ENCODE results near the gene CTIF.

Gene CTIF

DNA sequence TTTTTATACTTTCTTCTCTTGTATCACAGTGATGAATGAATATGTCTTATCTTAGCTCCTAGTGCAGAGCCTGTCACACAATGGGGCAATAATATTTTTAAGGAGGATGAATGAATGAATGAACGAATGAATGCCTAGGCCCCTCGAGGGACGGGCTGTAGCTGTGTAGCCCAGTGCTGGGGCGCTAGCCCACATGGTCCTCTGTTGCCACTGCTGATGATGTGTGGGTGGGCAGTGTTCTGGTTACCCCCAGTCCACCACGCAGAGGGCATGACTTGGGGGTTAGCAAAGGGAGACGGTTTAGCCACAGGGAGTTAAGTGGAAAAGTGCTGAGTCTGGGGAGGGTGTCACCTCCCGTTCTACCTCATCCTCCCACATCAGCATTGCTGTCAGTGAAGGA is 277.7 kb downstream of the CTIF start:
- H3K27ac ChIP-seq: no peak overlapping the region
- H3K4me3 ChIP-seq: no peak overlapping the region
- H3K9ac ChIP-seq (ENCODE audit: insufficient read length): no peak overlapping the region
- TF ChIP-seq EZH2 (IDR thresholded peaks at IDR 0.05) (no peak), FOXP2 (optimal IDR thresholded peaks at IDR 0.05; ENCODE audit: control extremely low read depth, extremely low read length, insufficient read depth) (no peak), POLR2AphosphoS5 (IDR thresholded peaks at IDR 0.05; ENCODE audit: borderline replicate concordance, low read depth, low read length) (no peak)
- H3K36me3 ChIP-seq (ENCODE audit: insufficient read depth, low read length): no peaks in the 10 kb centered on the region; the same call in 1 of the 2 replicates
- DNase-seq (ENCODE audit: low read depth, low spot score): no peak
- no peaks in the 10 kb centered on the region for H3K9me3 ChIP-seq (ENCODE audit: low read depth, low read length)

GRCh38 chr18:48817021-48817461 is 278.2 kb downstream of the CTIF start:
- DNase-seq (ENCODE audit: low read depth, low spot score): no peak
- Histone ChIP-seq H3K36me3 (ENCODE audit: insufficient read depth, low read length) (no peaks in the 10 kb centered on the region; the same call in 1 of the 2 replicates), H3K9me3 (ENCODE audit: low read depth, low read length) (no peaks in the 10 kb centered on the region), H3K27ac (no peak overlapping the region), H3K4me3 (no peak overlapping the region), H3K9ac (ENCODE audit: insufficient read length) (no peak overlapping the region)
- TF ChIP-seq EZH2 (IDR thresholded peaks at IDR 0.05): no peak

DNA sequence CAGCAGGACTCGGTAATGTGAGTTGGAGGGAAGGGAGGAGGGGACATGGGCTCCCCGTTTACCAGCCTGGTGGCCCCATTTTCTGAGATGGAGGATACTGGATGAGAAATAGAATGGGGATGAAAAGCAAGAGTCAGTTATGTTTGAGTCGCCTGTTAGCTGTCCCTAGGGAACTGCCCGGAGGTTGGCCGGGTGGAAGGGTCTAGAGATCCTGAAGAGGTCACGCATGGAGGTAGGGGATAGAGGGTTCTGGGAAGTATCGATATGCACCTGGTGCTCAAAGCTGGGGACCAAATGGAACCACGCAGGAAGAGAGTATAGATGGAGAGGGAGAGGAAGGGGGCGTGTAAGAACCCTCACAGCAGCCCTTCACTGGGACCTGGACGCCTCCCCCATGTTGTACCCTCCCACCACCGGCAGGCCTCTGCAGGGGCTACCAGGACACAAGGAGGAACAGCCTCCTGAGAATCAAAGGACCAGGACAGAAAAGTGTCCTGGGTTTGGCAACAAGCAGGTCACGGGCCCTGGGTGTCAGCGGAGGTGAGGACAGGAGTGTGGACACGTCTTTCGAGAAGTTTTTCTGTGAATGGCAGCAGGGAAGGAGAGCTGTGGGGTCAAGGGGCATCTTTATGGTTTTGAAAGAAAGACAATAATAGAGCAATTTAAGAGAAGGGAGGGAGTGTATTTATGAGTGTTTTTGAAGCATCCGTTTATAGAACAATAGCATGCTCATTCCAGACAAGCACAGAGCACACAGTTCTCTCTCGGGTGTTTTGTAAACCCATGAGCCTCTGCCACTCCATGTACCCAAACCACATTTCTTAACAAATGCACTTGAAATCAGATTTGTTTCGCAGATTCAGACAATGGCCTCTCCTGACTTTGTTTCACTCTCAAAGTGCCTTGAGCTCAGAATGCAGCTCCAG is 279.8 kb downstream of the CTIF start:
- Histone ChIP-seq H3K36me3 (ENCODE audit: insufficient read depth, low read length) (peaks cover 3% of the 10 kb centered on the region; the same call in 1 of the 2 replicates), H3K27ac (no peak overlapping the region)

GRCh38 chr18:48819276-48819675 is 280.4 kb downstream of the CTIF start:
- Histone ChIP-seq H3K9ac (ENCODE audit: insufficient read length) (no peak overlapping the region), H3K27ac (no peak overlapping the region), H3K4me3 (no peak overlapping the region), H3K9me3 (ENCODE audit: low read depth, low read length) (no peaks in the 10 kb centered on the region), H3K36me3 (ENCODE audit: insufficient read depth, low read length) (peaks cover 3% of the 10 kb centered on the region; the same call in 1 of the 2 replicates)
- TF ChIP-seq FOXP2 (optimal IDR thresholded peaks at IDR 0.05; ENCODE audit: control extremely low read depth, extremely low read length, insufficient read depth): no peak
- no peak for DNase-seq (ENCODE audit: low read depth, low spot score)

More for the DNA sequence above, 279.8 kb downstream of the CTIF start:
- TF ChIP-seq POLR2AphosphoS5 (IDR thresholded peaks at IDR 0.05; ENCODE audit: borderline replicate concordance, low read depth, low read length): no peak
- TF ChIP-seq FOXP2 (optimal IDR thresholded peaks at IDR 0.05; ENCODE audit: control extremely low read depth, extremely low read length, insufficient read depth): no peak
- no peak for TF ChIP-seq EZH2 (IDR thresholded peaks at IDR 0.05)
- no peaks in the 10 kb centered on the region for H3K9me3 ChIP-seq (ENCODE audit: low read depth, low read length)
- no peak for DNase-seq (ENCODE audit: low read depth, low spot score)
- no peak overlapping the region for H3K9ac ChIP-seq (ENCODE audit: insufficient read length)
- no peak overlapping the region for H3K4me3 ChIP-seq

DNA sequence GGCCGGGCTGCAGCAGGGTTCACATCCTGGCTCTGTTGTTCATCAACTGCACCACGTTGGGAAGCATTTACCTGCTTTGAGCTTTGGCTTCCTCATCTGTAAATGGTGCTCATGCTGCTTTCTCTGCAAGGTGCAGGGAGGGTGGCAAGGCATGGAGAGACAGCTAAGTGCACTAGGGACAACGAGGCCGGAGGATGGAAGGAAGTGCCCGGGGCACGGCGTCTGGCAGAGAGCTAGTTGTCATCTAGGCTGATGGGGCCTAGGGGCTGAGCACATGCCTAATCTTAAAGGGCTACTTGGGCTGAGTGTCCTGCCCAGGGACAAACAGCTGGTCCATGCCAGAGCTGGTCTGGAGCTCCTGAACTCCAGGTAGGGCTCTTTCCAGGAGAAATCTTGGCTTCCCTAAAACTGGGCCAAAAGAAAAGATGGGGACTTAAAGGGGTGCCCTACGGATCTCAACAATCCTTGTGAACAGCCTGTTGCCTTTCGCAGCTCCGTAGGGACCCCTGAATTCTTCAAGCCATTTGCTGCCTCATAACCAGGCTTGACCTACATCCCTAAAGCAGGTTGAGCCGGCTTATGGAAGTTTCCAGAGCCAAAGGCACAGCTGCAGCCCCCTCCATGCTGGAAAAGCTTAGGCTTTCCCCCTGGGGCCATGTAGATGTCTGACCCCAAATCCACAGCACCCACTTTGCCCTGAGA is 281.1 kb downstream of the CTIF start:
- no peak overlapping the region for H3K4me3 ChIP-seq
- no peak overlapping the region for H3K9ac ChIP-seq (ENCODE audit: insufficient read length)
- no peak for TF ChIP-seq POLR2AphosphoS5 (IDR thresholded peaks at IDR 0.05; ENCODE audit: borderline replicate concordance, low read depth, low read length)
- no peak for TF ChIP-seq FOXP2 (optimal IDR thresholded peaks at IDR 0.05; ENCODE audit: control extremely low read depth, extremely low read length, insufficient read depth)
- TF ChIP-seq EZH2 (IDR thresholded peaks at IDR 0.05): no peak
- no peak overlapping the region for H3K27ac ChIP-seq
- DNase-seq (ENCODE audit: low read depth, low spot score): no peak
- peaks cover 3% of the 10 kb centered on the region; the same call in 1 of the 2 replicates for H3K36me3 ChIP-seq (ENCODE audit: insufficient read depth, low read length)
- H3K9me3 ChIP-seq (ENCODE audit: low read depth, low read length): no peaks in the 10 kb centered on the region

DNA sequence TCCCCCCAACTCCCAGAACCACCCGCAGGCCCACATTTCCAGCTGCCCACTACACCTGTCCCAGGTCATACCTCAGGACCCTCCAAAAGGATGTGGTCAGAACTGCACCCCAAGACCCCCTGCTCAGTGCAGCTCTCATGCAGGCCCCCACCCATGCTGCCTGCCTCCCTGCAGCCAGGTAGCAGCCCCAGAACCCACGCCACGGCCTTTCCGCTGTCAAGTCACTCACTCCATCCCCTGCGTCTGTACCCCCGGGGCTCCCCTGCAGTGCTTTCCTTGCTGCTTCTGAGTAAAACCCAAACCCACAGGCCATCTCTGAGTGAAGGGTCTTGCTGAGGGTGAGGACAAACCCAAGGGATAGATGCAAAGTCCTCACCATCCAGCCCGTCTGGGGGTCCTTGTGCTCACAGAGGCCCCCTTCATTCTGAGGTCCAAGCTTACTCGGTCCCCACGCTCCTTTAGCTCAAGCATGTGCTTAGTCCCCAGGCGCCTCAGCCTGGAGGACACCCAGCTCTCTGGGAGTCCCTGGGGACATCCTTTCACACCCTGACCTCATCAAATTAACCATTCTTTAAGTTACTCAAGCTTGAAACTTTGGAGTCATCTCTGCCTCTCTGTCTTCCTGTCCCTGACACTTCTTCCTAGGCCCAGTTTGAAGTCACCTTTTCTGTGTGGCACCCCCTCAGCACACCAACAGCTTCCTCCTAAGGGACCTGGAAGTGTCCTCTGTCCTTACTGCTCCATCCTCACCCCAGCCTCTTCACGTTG is 281.8 kb downstream of the CTIF start:
- TF ChIP-seq FOXP2 (optimal IDR thresholded peaks at IDR 0.05; ENCODE audit: control extremely low read depth, extremely low read length, insufficient read depth) (no peak), EZH2 (IDR thresholded peaks at IDR 0.05) (no peak), POLR2AphosphoS5 (IDR thresholded peaks at IDR 0.05; ENCODE audit: borderline replicate concordance, low read depth, low read length) (no peak)
- Histone ChIP-seq H3K4me3 (no peak overlapping the region), H3K36me3 (ENCODE audit: insufficient read depth, low read length) (peaks cover 3% of the 10 kb centered on the region; the same call in 1 of the 2 replicates), H3K9me3 (ENCODE audit: low read depth, low read length) (no peaks in the 10 kb centered on the region), H3K9ac (ENCODE audit: insufficient read length) (no peak overlapping the region), H3K27ac (no peak overlapping the region)
- no peak for DNase-seq (ENCODE audit: low read depth, low spot score)

GRCh38 chr18:48821251-48821590 is 282.4 kb downstream of the CTIF start:
- Histone ChIP-seq H3K27ac (no peak overlapping the region), H3K9ac (ENCODE audit: insufficient read length) (no peak overlapping the region), H3K9me3 (ENCODE audit: low read depth, low read length) (no peaks in the 10 kb centered on the region), H3K36me3 (ENCODE audit: insufficient read depth, low read length) (peaks cover 3% of the 10 kb centered on the region; the same call in 1 of the 2 replicates), H3K4me3 (no peak overlapping the region)
- TF ChIP-seq FOXP2 (optimal IDR thresholded peaks at IDR 0.05; ENCODE audit: control extremely low read depth, extremely low read length, insufficient read depth): no peak
- no peak for TF ChIP-seq EZH2 (IDR thresholded peaks at IDR 0.05)
- TF ChIP-seq POLR2AphosphoS5 (IDR thresholded peaks at IDR 0.05; ENCODE audit: borderline replicate concordance, low read depth, low read length): no peak
- no peak for DNase-seq (ENCODE audit: low read depth, low spot score)

DNA sequence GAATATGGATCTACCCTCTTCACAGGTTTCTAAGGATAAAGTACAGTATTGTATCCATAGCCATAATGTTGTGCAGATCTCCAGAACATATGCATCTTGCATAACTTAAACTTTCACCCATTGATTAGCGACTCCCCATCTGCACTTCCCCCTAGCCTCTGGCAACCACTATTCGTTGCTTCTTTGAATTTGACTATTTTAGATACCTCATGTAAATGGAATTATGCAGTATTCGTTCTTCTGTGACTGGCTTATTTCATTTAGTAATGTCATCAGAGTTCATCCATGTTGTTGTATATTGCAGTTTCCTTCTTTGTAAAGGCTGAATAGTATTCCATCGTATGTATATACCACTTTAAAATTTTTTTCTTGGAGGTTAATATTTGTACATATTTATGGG is 283.0 kb downstream of the CTIF start:
- Histone ChIP-seq H3K4me3 (no peak overlapping the region), H3K9me3 (ENCODE audit: low read depth, low read length) (no peaks in the 10 kb centered on the region), H3K36me3 (ENCODE audit: insufficient read depth, low read length) (peaks cover 3% of the 10 kb centered on the region; the same call in 1 of the 2 replicates), H3K9ac (ENCODE audit: insufficient read length) (no peak overlapping the region), H3K27ac (no peak overlapping the region)
- no peak for DNase-seq (ENCODE audit: low read depth, low spot score)
- TF ChIP-seq FOXP2 (optimal IDR thresholded peaks at IDR 0.05; ENCODE audit: control extremely low read depth, extremely low read length, insufficient read depth) (no peak), POLR2AphosphoS5 (IDR thresholded peaks at IDR 0.05; ENCODE audit: borderline replicate concordance, low read depth, low read length) (no peak), EZH2 (IDR thresholded peaks at IDR 0.05) (no peak)
